HFF-Myc (cell line): ENCODE data around the gene SORBS2.

Experiments used
- DNase-seq: peaks from one replicate; pipeline ENCODE4 v3.0.0-alpha.2; 2011; ENCODE audit warnings: low read depth; ENCODE audit errors: extremely low read depth
- H3K4me3 ChIP-seq: replicated peaks from 2 replicates; pipeline ENCODE4 v1.5.1; 2011; ENCODE audit warnings: low read depth, mild to moderate bottlenecking, control low read depth, low read length
- TF ChIP-seq, protein P1 (sequence below): IDR thresholded peaks from 2 replicates; pipeline ENCODE4 v1.5.1; 2012; ENCODE audit warnings: mild to moderate bottlenecking, low read depth, low read length, control low read depth; ENCODE audit errors: missing control alignments

The SORBS2 gene

DNA sequence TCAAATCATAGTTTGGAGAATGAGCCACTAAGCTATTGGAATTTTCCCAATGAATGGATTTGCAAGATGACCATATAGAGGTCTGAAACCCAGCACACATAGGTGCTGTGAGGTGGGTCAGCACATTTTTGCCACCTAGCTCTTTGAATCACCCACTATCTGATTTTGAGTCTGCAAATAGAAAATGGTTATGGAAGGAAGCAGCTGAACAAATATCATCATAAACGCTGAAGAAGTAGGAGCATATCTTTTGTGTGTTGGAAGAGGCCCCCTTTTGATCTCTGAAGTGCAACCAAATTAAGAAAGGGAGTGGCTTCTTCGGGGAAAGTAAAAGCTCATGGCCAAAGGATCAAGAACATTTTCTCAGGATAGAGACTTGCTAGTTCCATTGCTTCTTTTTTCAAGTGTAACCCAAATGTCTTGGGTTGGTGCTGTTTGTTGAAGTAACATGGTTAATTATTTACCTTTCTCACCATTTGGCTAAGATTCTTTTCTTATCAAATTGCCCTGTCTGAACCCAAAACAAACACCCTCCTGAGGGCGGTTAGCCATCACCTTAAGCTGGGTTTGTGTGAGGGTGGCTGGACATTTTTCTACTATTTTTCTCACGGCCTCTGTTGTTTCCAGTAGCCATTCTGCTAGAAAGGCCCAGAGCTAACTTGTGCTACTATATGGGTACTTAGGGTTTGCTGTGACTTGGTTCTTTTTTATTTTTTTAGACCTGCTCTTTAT lies 18.4 kb upstream of the SORBS2 start:
- DNase-seq: no peak
- no peak overlapping the region for H3K4me3 ChIP-seq
- TF ChIP-seq, protein P1, sequence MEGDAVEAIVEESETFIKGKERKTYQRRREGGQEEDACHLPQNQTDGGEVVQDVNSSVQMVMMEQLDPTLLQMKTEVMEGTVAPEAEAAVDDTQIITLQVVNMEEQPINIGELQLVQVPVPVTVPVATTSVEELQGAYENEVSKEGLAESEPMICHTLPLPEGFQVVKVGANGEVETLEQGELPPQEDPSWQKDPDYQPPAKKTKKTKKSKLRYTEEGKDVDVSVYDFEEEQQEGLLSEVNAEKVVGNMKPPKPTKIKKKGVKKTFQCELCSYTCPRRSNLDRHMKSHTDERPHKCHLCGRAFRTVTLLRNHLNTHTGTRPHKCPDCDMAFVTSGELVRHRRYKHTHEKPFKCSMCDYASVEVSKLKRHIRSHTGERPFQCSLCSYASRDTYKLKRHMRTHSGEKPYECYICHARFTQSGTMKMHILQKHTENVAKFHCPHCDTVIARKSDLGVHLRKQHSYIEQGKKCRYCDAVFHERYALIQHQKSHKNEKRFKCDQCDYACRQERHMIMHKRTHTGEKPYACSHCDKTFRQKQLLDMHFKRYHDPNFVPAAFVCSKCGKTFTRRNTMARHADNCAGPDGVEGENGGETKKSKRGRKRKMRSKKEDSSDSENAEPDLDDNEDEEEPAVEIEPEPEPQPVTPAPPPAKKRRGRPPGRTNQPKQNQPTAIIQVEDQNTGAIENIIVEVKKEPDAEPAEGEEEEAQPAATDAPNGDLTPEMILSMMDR: no peak

DNA sequence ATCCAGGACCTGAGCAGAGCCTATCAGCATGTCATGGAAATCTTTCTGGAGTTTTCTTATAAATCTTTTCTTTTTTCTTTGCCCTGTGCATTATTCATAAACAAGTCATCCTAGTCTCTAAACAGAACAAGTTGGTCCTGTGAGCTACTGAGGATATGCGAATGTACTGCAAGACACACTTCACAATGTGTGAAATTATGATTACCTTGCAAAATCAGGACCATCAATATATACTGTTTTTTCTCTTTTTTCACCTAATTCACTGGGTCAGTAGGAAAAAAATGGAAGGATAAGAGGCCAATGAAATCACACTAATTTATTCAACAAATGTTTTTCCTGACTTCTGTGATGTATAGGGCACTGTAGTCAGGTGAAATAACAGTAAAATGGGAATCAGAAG lies 14.4 kb upstream of the SORBS2 start:
- H3K4me3 ChIP-seq: no peak overlapping the region
- TF ChIP-seq, protein P1: no peak
- no peak for DNase-seq

DNA sequence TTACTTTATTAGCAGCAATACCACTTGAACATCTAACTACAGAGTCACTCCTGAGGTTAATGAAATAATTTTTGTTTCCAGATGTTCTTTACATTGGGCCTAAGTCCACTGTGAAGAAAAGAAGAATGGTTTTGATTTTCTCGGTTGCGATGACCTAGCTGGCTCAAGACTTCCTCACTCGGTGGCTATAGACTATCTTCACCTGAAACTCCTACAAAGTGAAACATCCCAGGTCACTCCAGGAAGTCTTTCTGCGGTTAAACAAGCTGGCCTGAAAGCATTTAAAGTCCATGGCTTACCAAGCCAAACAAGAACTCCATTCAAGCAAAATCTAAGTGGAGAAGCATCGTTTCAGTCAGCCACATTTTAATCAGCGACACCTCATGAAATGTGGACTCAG lies 13.7 kb upstream of the SORBS2 start:
- H3K4me3 ChIP-seq: no peak overlapping the region
- TF ChIP-seq, protein P1: no peak
- no peak for DNase-seq

DNA sequence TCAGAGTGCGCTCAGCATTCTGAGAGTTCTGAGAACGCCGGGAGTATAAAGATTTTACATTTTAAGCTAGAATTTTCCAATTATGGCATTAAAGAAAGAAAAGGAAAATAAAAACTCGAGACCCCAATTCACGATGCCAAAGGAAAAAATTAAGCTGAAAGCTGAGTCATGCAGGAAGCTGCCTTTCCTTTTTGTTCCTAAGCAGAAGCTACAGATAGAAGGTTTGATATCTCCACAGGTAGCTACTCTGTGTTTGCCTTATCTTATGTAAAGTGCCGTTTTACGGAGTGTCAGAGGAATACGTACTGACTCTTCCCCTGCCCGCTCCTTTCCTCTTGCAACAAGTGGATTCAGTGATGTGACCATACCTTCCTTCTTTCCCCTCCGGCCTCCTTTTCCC lies 10.8 kb upstream of the SORBS2 start:
- no peak overlapping the region for H3K4me3 ChIP-seq
- TF ChIP-seq, protein P1: no peak
- no peak for DNase-seq

DNA sequence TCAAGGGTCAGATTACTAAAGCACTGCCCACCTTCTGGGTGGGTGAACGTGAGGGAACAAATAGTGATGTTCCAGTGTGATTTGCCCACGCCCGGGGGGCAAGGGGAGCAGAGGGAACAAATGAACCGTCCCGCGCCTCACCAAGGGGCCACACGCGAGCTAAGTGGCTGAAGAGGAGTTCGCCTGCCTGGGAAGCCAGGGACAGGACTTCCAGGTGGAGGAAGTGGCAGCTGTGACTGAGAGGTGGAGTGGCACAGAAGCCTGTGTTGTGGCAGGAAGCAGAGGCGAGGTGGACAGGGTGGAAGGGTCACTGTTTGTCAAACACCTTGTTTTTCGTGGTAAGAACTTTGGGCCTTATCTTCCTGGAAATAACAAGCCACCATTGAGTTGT lies 9.0 kb upstream of the SORBS2 start:
- no peak for DNase-seq
- no peak overlapping the region for H3K4me3 ChIP-seq
- TF ChIP-seq, protein P1: no peak

DNA sequence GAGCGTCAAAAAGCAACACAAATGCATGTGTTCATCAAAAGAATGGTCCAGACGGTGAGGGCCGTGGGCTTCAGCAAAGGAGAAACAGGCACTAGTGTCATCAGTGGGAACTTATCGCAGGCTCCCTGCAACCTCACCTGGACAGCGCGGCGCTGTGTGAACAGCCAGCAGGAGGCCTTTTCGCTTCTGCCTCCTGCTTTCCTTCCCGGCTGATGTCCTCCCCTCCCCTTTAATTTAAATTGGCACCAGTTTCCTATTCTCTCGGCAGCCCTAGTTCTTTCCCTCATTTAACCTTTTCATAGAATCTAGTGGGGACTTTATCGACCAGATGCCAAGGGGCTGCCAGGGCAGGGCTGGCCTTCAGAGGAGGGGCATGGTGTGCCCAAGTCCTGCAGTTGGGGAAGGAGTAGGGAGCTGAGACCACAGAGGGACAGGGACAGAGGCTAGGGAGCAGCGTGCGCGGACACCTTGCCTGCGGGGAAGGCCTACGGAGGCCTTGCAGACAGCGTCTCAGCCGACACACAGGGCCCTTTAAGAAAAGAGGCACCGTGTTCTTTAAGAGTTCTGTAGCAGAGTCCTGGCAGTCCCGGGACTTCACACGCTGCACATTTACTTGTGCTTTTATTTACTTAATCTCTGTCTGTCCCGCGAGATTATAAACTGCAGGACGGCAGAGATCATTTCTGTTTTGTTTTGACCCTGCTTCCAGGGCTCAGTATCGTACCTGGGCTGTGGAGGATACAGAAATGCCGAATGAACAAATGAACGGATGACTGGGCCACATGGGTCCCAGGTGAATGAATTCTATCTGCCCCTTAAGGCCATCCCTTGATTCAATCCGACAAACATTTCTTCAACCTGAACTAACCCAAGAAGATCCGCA lies 8.4 kb upstream of the SORBS2 start:
- no peak for DNase-seq
- TF ChIP-seq, protein P1: no peak
- H3K4me3 ChIP-seq: no peak overlapping the region
